Urinary bladder (tissue), 4 donors: ENCODE results near the gene HIRIP3. TPM values are rescaled to one million over a fixed set of nuclear protein-coding genes. Genes with fewer than 3 reads are reported as not detected.

Experiments
- DNase-seq: peaks from one replicate; pipeline ENCODE4 v3.0.0-alpha.2; 2015; ENCODE audit errors: extremely low spot score
- H3K27ac ChIP-seq: one replicate; pipeline ENCODE4 v1.5.1; 2013; ENCODE audit warnings: low read depth, mild to moderate bottlenecking, moderate library complexity
- H3K36me3 ChIP-seq: one replicate; pipeline ENCODE4 v1.6.1; 2013; ENCODE audit warnings: mild to moderate bottlenecking, moderate library complexity; ENCODE audit not compliant: insufficient read depth
- H3K4me1 ChIP-seq: one replicate; pipeline ENCODE4 v1.6.1; 2013; ENCODE audit warnings: mild to moderate bottlenecking, moderate library complexity; ENCODE audit not compliant: insufficient read depth
- H3K4me3 ChIP-seq: one replicate; pipeline ENCODE4 v1.5.1; 2013; ENCODE audit warnings: low read depth, low read length
- WGBS: extraction: QIAGEN DNeasy Blood & Tissue Kit; methylation state at CpG from one replicate; pipeline ENCODE4 v1.1.7; 2013; 5-methylcytosine and 5-hydroxymethylcytosine counted together
- polyA plus RNA-seq: library from polyadenylated mRNA; stranded (reverse); fragments of 200-250 nt; gene quantifications from one replicate; pipeline ENCODE4 v1.2.3, GENCODE V29; 2013
- total RNA-seq: library from RNA; depleted of rRNA; stranded (reverse); fragments of >200 nt; gene quantifications from one replicate; pipeline ENCODE4 v1.2.3, GENCODE V29; 2014
- donor health status: healthy with polysubstance abuse.
- donor health status: healthy.

HIRIP3 gene
- total and polyA plus RNA-seq, 2 donors, result 8.4 to 27.2 TPM

DNA sequence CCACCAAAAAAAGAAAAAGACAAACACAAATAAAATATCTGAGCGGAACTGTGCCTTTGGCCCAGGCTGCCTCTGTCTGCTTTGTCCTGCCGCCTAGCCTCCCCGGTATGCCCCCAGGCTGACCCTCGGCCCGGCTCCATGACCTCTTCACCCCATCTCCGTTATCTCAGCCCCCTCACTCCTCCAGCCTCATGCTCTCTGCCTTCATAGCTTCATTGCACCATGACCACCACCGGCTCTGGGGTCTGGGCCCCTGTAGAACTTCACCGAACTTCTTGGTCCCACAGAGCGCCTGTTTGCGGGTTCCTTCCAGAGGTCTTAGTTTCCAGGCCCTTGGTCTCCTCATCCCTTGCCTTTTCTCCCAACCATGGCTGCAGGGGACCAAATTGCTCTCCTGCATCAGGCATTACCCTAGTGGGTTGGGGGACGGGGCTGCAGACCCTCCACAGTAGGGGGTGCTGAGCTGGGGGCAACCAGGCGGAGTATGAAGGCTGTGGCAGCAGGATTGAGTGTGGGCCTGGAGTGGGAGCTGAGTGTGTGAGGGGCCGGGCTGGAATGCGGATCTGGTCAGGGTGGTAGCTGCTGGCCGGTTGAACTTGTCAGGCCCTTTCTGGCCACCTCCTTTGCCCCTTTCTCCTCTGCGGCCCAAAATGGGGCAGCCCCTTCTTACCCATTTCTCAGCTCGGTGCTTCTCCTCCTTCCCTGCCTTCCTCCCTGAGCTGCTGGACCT lies 6.9 kb downstream of the HIRIP3 start:
- H3K4me1 ChIP-seq, result no peaks in the 10 kb centered on the region

GRCh38 chr16:29987371-29988085 lies 7.9 kb downstream of the HIRIP3 start:
- 94% methylated on average over 35 of the region's 35 CpGs for WGBS
- H3K4me1 ChIP-seq, result no peaks in the 10 kb centered on the region
- no peak overlapping the region for H3K4me3 ChIP-seq
- no peak overlapping the region for H3K27ac ChIP-seq
- no peak for DNase-seq
- peaks cover 10% of the 10 kb centered on the region for H3K36me3 ChIP-seq

More for the DNA sequence above, 6.9 kb downstream of the HIRIP3 start:
- H3K4me3 ChIP-seq, result no peak overlapping the region
- DNase-seq, result no peak
- no peak overlapping the region for H3K27ac ChIP-seq
- peaks cover 10% of the 10 kb centered on the region for H3K36me3 ChIP-seq
- 87% methylated on average over 17 of the region's 17 CpGs for WGBS

GRCh38 chr16:29986931-29987330 lies 8.5 kb downstream of the HIRIP3 start:
- Histone ChIP-seq H3K27ac (no peak overlapping the region), H3K4me1 (no peaks in the 10 kb centered on the region), H3K36me3 (peaks cover 10% of the 10 kb centered on the region), H3K4me3 (no peak overlapping the region)
- no peak for DNase-seq
- 92% methylated on average over 5 of the region's 5 CpGs for WGBS

DNA sequence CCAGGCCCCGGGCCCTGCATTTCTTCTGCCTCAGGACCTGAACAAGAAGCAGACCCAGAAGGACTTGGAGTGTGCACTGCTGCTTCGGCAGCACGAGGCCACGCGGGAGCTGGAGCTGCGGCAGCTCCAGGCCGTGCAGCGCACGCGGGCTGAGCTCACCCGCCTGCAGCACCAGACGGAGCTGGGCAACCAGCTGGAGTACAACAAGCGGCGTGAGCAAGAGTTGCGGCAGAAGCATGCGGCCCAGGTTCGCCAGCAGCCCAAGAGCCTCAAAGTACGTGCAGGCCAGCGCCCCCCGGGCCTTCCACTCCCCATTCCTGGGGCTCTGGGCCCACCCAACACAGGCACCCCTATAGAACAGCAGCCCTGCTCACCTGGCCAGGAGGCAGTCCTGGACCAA lies 9.2 kb downstream of the HIRIP3 start:
- no peak for DNase-seq
- WGBS, result 93% methylated on average over 20 of the region's 20 CpGs
- Histone ChIP-seq H3K4me1 (no peaks in the 10 kb centered on the region), H3K27ac (no peak overlapping the region), H3K4me3 (no peak overlapping the region), H3K36me3 (peaks cover 12% of the 10 kb centered on the region)

- 93% methylated on average over 28 of the region's 28 CpGs for WGBS
- H3K36me3 ChIP-seq, result peaks cover 8% of the 10 kb centered on the region
- no peak overlapping the region for H3K27ac ChIP-seq
- no peak for DNase-seq
- H3K4me3 ChIP-seq, result no peak overlapping the region
- no peaks in the 10 kb centered on the region for H3K4me1 ChIP-seq
Measured at GRCh38 chr16:29985271-29985811, 10.1 kb downstream of the HIRIP3 start.

- H3K27ac ChIP-seq, result no peak overlapping the region
- DNase-seq, result no peak
- H3K4me3 ChIP-seq, result no peak overlapping the region
- peaks cover 8% of the 10 kb centered on the region for H3K36me3 ChIP-seq
- no peaks in the 10 kb centered on the region for H3K4me1 ChIP-seq
- 92% methylated on average over 5 of the region's 5 CpGs for WGBS
Measured at GRCh38 chr16:29984764-29985147, 10.7 kb downstream of the HIRIP3 start.

DNA sequence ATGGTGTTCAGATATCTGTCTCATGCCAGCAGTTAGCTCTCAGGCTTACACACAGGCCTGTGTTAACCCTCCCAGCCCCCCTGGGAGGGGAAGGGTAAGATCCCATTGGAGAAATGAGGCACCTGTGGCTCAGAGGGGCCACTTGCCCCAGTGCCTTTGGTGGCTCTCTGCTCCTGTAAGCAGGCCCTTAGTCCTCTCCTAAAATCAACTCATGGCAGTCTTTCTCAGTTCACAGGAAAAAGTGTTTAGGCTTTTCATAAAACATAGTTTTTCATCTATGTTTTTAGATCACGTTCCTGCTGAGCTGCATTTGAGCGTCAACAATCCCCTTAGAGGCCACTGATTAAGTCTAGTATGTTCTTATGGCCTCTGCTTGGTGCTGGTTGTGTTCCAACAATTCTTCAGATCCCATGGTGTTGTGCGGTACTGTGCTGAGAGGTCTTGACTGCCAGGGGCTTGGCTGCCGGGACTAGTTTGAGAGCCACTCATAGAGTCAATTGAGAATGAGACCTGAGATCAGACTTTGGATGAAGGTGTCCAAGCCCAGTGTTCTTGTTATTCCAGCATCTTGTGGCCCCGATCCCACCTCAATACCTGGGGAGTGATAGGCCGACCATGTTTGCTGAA lies 11.2 kb downstream of the HIRIP3 start:
- H3K4me3 ChIP-seq, result no peak overlapping the region

GRCh38 chr16:29983420-29984136 lies 11.8 kb downstream of the HIRIP3 start:
- no peak for DNase-seq
- no peaks in the 10 kb centered on the region for H3K4me1 ChIP-seq
- no peak overlapping the region for H3K4me3 ChIP-seq
- peaks cover 8% of the 10 kb centered on the region for H3K36me3 ChIP-seq
- H3K27ac ChIP-seq, result no peak overlapping the region
- 94% methylated on average over 12 of the region's 12 CpGs for WGBS

More for the DNA sequence above, 11.2 kb downstream of the HIRIP3 start:
- DNase-seq, result no peak
- 93% methylated on average over 6 of the region's 6 CpGs for WGBS
- H3K4me1 ChIP-seq, result no peaks in the 10 kb centered on the region
- H3K27ac ChIP-seq, result no peak overlapping the region
- H3K36me3 ChIP-seq, result peaks cover 8% of the 10 kb centered on the region

DNA sequence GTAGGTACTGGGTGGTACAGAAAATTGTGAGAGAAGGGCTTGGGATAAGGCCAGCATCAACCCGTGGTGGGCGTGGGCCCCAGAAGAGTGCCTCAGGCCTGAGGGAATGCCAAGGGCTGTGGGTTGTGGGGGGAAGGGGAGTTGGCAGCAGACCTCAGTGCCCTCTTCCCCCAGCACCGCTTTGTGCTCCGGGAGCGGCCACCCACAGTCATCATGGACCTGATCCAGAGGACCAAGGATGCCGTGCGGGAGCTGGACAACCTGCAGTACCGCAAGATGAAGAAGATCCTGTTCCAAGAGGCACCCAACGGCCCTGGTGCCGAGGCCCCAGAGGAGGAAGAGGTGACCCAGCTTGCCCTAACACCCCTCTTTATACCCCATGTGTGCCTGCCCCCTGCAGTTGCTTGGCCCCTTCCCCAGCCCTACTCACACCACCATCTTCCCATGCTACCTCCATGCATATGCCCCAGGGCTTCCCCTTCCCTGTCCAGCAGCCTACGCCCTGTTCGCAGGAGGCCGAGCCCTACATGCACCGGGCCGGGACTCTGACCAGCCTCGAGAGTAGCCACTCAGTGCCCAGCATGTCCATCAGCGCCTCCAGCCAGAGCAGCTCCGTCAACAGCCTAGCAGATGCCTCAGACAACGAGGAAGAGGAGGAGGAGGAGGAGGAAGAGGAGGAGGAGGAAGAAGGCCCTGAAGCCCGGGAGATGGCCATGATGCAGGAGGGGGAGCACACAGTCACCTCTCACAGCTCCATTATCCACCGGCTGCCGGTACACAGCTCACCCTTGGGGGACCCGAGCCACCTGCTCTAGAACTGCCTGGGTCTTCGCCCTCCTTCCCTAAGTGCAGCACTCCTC lies 12.6 kb downstream of the HIRIP3 start:
- Histone ChIP-seq H3K36me3 (peaks cover 8% of the 10 kb centered on the region), H3K27ac (no peak overlapping the region), H3K4me1 (no peaks in the 10 kb centered on the region), H3K4me3 (no peak overlapping the region)
- DNase-seq, result no peak
- WGBS, result 88% methylated on average over 24 of the region's 24 CpGs

GRCh38 chr16:29978564-29979270 lies 16.7 kb downstream of the HIRIP3 start:
- Histone ChIP-seq H3K36me3 (peaks cover 2% of the 10 kb centered on the region), H3K4me1 (peaks cover 2% of the 10 kb centered on the region), H3K27ac (no peak overlapping the region), H3K4me3 (no peak overlapping the region)
- WGBS, result 92% methylated on average over 9 of the region's 9 CpGs
- no peak for DNase-seq

DNA sequence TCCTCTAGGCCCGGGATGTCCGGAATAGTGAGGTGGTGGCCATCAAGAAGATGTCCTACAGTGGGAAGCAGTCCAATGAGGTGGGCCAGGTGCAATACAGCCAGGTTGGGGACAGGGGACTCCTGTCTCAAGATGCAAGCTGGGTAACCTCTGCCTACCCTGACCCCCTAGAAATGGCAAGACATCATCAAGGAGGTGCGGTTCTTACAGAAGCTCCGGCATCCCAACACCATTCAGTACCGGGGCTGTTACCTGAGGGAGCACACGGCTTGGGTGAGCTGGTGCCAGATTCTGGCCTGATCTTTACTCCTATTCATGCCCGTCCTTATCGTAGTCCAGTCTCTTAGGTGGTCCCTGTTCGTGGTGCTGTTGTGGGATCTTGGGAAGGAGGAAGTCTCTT lies 17.3 kb downstream of the HIRIP3 start:
- DNase-seq, result no peak
- no peak overlapping the region for H3K27ac ChIP-seq
- H3K36me3 ChIP-seq, result peaks cover 2% of the 10 kb centered on the region
- H3K4me1 ChIP-seq, result peaks cover 2% of the 10 kb centered on the region
- 91% methylated on average over 9 of the region's 9 CpGs for WGBS
- no peak overlapping the region for H3K4me3 ChIP-seq
